CD14-positive monocyte (primary cell): Measurements from ENCODE around the gene TSPYL6. TPM values are rescaled to one million over a fixed set of nuclear protein-coding genes. Genes with fewer than 3 reads are reported as not detected.

ENCODE experiments used
- DNase-seq, 3 donors: peaks; one replicate each; pipeline ENCODE4 v3.0.0-alpha.2; 2011 to 2022
- H2AFZ ChIP-seq: 2 replicates; pipeline ENCODE4 v1.6.0; 2012; ENCODE audit warnings: mild to moderate bottlenecking, low read depth, low read length, inconsistent platforms; ENCODE audit not compliant: insufficient read depth, poor library complexity, severe bottlenecking
- H3K27ac ChIP-seq, 2 donors: 1 replicate in 1 of 2; 2 replicates in 1 of 2; pipeline ENCODE4 v1.5.1; 2012 to 2013; ENCODE audit warnings: low read length in 2 of 2, control low read depth in 1 of 2, inconsistent platforms in 1 of 2, low read depth in 1 of 2, mild to moderate bottlenecking in 1 of 2
- H3K27me3 ChIP-seq, 2 donors: one replicate each; pipeline versions ENCODE4 v1.6.0 to v1.6.1; 2011 to 2013; ENCODE audit warnings: low read length in 2 of 2; ENCODE audit not compliant: control insufficient read depth in 2 of 2, insufficient read depth in 2 of 2
- H3K36me3 ChIP-seq, 2 donors: replicated peaks in 1 of 2; 1 replicate in 1 of 2; 2 replicates in 1 of 2; pipeline versions ENCODE4 v1.5.1 to v1.6.1; 2012 to 2013; ENCODE audit warnings: low read length in 2 of 2, control low read depth in 1 of 2, inconsistent platforms in 1 of 2, mild to moderate bottlenecking in 1 of 2; ENCODE audit not compliant: insufficient read depth in 2 of 2, control insufficient read depth in 1 of 2
- H3K4me1 ChIP-seq, 2 donors: 1 replicate in 1 of 2; 2 replicates in 1 of 2; pipeline versions ENCODE4 v1.5.1 to v1.6.1; 2012 to 2013; ENCODE audit warnings: low read length in 2 of 2, control low read depth in 1 of 2, inconsistent platforms in 1 of 2, mild to moderate bottlenecking in 1 of 2, moderate library complexity in 1 of 2; ENCODE audit not compliant: insufficient read depth in 2 of 2, control insufficient read depth in 1 of 2
- H3K4me2 ChIP-seq: replicated peaks from 2 replicates; pipeline ENCODE3; 2012; ENCODE audit warnings: low read length, moderate library complexity, mild to moderate bottlenecking; ENCODE audit not compliant: poor library complexity, severe bottlenecking; ENCODE audit errors: extremely low read depth
- H3K4me3 ChIP-seq, 3 experiments: fragments of 200-600 bp in 1 of 3; sonication (generic) in 1 of 3; replicated peaks in 1 of 3; 1 replicate in 2 of 3; 2 replicates in 1 of 3; pipeline ENCODE4 v1.5.1; 2011 to 2013; ENCODE audit warnings: low read length in 3 of 3, mild to moderate bottlenecking in 3 of 3, control low read depth in 2 of 3, low read depth in 2 of 3, inconsistent platforms in 1 of 3, moderate library complexity in 1 of 3
- H3K79me2 ChIP-seq: 2 replicates; pipeline ENCODE4 v1.6.0; 2012; ENCODE audit warnings: mild to moderate bottlenecking, control low read depth, inconsistent platforms, low read length, moderate library complexity; ENCODE audit not compliant: insufficient read depth
- H3K9ac ChIP-seq: 2 replicates; pipeline ENCODE4 v1.6.0; 2017; ENCODE audit warnings: low read length, mild to moderate bottlenecking; ENCODE audit not compliant: insufficient read depth, poor library complexity, severe bottlenecking
- H3K9me3 ChIP-seq, 2 donors: replicated peaks in 1 of 2; 1 replicate in 1 of 2; 2 replicates in 1 of 2; pipeline versions ENCODE4 v1.5.1 to v1.6.1; 2012 to 2013; ENCODE audit warnings: low read length in 2 of 2, control low read depth in 1 of 2; ENCODE audit not compliant: control insufficient read depth in 1 of 2, insufficient read depth in 1 of 2
- H4K20me1 ChIP-seq: 2 replicates; pipeline ENCODE4 v1.6.0; 2012; ENCODE audit warnings: mild to moderate bottlenecking, low read length, control low read depth, moderate library complexity; ENCODE audit not compliant: insufficient read depth
- H3K27ac Mint-ChIP-seq, 7 donors: one replicate each; pipeline ENCODE4 v1.8.0; 2020; ENCODE audit warnings: mild to moderate bottlenecking in 7 of 7, mixed read lengths in 7 of 7, moderate library complexity in 6 of 7, inconsistent platforms in 2 of 7
- H3K27me3 Mint-ChIP-seq, 3 donors: one replicate each; pipeline ENCODE4 v1.8.0; 2021 to 2022; ENCODE audit warnings: low read depth in 3 of 3, mild to moderate bottlenecking in 3 of 3, mixed read lengths in 3 of 3, moderate library complexity in 3 of 3, inconsistent platforms in 1 of 3
- H3K36me3 Mint-ChIP-seq, 2 donors: one replicate each; pipeline ENCODE4 v1.8.0; 2020; ENCODE audit warnings: mixed read lengths in 2 of 2, inconsistent platforms in 1 of 2, mild to moderate bottlenecking in 1 of 2
- H3K4me1 Mint-ChIP-seq: one replicate; pipeline ENCODE4 v1.8.0; 2020; ENCODE audit warnings: mild to moderate bottlenecking, mixed read lengths
- H3K4me3 Mint-ChIP-seq, 2 donors: one replicate each; pipeline ENCODE4 v1.8.0; 2020; ENCODE audit warnings: mild to moderate bottlenecking in 2 of 2, mixed read lengths in 2 of 2, moderate library complexity in 1 of 2
- H3K9me3 Mint-ChIP-seq, 7 donors: one replicate each; pipeline ENCODE4 v1.8.0; 2020 to 2022; ENCODE audit warnings: mixed read lengths in 7 of 7, mild to moderate bottlenecking in 6 of 7, moderate library complexity in 6 of 7, inconsistent platforms in 2 of 7
- CTCF ChIP-seq: fragments of 200-600 bp; IDR thresholded peaks from one replicate; pipeline ENCODE4 v1.8.0; 2022; ENCODE audit warnings: antibody characterized with exemption, mild to moderate bottlenecking
- WGBS: methylation state at CpG from one replicate; pipeline ENCODE4 v1.1.5; 2013; ENCODE audit warnings: missing lambda C conversion rate; ENCODE audit not compliant: insufficient coverage; 5-methylcytosine and 5-hydroxymethylcytosine counted together
- intact Hi-C, 2 donors: fragments of 100-400 bp; cut with micrococcal nuclease; formaldehyde crosslinking; loops; one replicate each; pipeline versions ENCODE4 v1.15.0 to v1.15.1; 2023
- polyA plus RNA-seq, 3 donors: library from polyadenylated mRNA; depleted of rRNA in 1 of 3; unstranded in 2 of 3; stranded (reverse) in 1 of 3; fragments of 300-500 nt in 2 of 3; fragments of >200 nt in 1 of 3; fragmentation: Illumina TruSeq in 2 of 3; gene quantifications; 1 replicate in 2 of 3; 2 replicates in 1 of 3; pipeline ENCODE4 v1.2.3, GENCODE V29; 2012 to 2021

TSPYL6 gene
- polyA plus RNA-seq, 3 donors: not detected

- no peaks in the 10 kb centered on the region for H3K27me3 Mint-ChIP-seq
- Histone ChIP-seq H3K4me1 (no peaks in the 10 kb centered on the region), H2AFZ (no peak overlapping the region), H3K27ac (no peak overlapping the region), H4K20me1 (no peaks in the 10 kb centered on the region), H3K4me2 (no peak overlapping the region), H3K27me3 (no peaks in the 10 kb centered on the region), H3K9me3 (peaks cover 10 to 24% of the 10 kb centered on the region in 2 donors), H3K36me3 (no peaks in the 10 kb centered on the region), H3K79me2 (no peaks in the 10 kb centered on the region), H3K4me3 (no peak overlapping the region), H3K9ac (no peak overlapping the region)
- H3K9me3 Mint-ChIP-seq: peaks cover 11 to 23% (median 13%) of the 10 kb centered on the region in 7 donors
- no peak for DNase-seq
- WGBS: 95% methylated on average over 2 of the region's 2 CpGs
- H3K4me1 Mint-ChIP-seq: no peaks in the 10 kb centered on the region
- TF ChIP-seq CTCF: no peak
- intact Hi-C loops: no loop called here
- H3K4me3 Mint-ChIP-seq: no peak overlapping the region
- no peak overlapping the region for H3K27ac Mint-ChIP-seq
- H3K36me3 Mint-ChIP-seq: peaks cover 3% of the 10 kb centered on the region in 2 donors
Observed at GRCh38 chr2:54260241-54260595, 4.2 kb upstream of the TSPYL6 start.

GRCh38 chr2:54259413-54260240 is 3.6 kb upstream of the TSPYL6 start:
- 92% methylated on average over 6 of the region's 6 CpGs for WGBS
- H3K36me3 ChIP-seq: no peaks in the 10 kb centered on the region
- peaks cover 10 to 25% (median 11%) of the 10 kb centered on the region in 7 donors for H3K9me3 Mint-ChIP-seq
- no peak overlapping the region for H3K4me2 ChIP-seq
- H3K79me2 ChIP-seq: no peaks in the 10 kb centered on the region
- DNase-seq: no peak
- no peaks in the 10 kb centered on the region for H3K27me3 ChIP-seq
- no peak for TF ChIP-seq CTCF
- no peak overlapping the region for H3K9ac ChIP-seq
- no peaks in the 10 kb centered on the region for H3K27me3 Mint-ChIP-seq
- H4K20me1 ChIP-seq: no peaks in the 10 kb centered on the region
- no peak overlapping the region for H3K4me3 ChIP-seq
- H3K4me3 Mint-ChIP-seq: no peak overlapping the region
- intact Hi-C loops: no loop called here
- no peak overlapping the region for H3K27ac ChIP-seq
- H3K27ac Mint-ChIP-seq: no peak overlapping the region
- H3K4me1 Mint-ChIP-seq: no peaks in the 10 kb centered on the region
- peaks cover 10 to 29% of the 10 kb centered on the region in 2 donors for H3K9me3 ChIP-seq
- peaks cover 3% of the 10 kb centered on the region in 2 donors for H3K36me3 Mint-ChIP-seq
- H2AFZ ChIP-seq: no peak overlapping the region
- H3K4me1 ChIP-seq: no peaks in the 10 kb centered on the region
